OCI-LY3 (cell line): Measurements from ENCODE around the gene VLDLR.

Experiments used
- H2AFZ ChIP-seq: fragments of 200-600, 300-600 bp; shearing (Covaris generic); 2 replicates; pipeline ENCODE4 v1.6.0; 2014; ENCODE audit warnings: antibody characterized with exemption, low read depth, low read length
- H3K27ac ChIP-seq: fragments of 200-600, 300-600 bp; sonication (generic); 2 replicates; pipeline ENCODE4 v1.5.1; 2014; ENCODE audit warnings: mild to moderate bottlenecking, low read length, moderate library complexity, mixed read lengths
- H3K27me3 ChIP-seq: fragments of 200-600, 300-600 bp; sonication (generic); 2 replicates; pipeline ENCODE4 v1.6.1; 2014; ENCODE audit warnings: low read depth, low read length, mixed read lengths
- H3K36me3 ChIP-seq: fragments of 200-600, 300-600 bp; sonication (generic); replicated peaks from 2 replicates; pipeline ENCODE3; 2014; ENCODE audit warnings: low read depth, low read length, mixed read lengths
- H3K4me1 ChIP-seq: fragments of 300-600, 200-600 bp; sonication (generic); 2 replicates; pipeline ENCODE4 v1.6.1; 2014; ENCODE audit warnings: low read length, mixed read lengths
- H3K4me2 ChIP-seq: fragments of 200-600, 300-600 bp; sonication (generic); 2 replicates; pipeline ENCODE4 v1.6.1; 2014; ENCODE audit warnings: low read length, mixed read lengths
- H3K4me3 ChIP-seq: fragments of 300-600, 200-600 bp; sonication (generic); 2 replicates; pipeline ENCODE4 v1.5.1; 2014; ENCODE audit warnings: antibody characterized with exemption, mild to moderate bottlenecking, low read length, moderate library complexity
- H3K79me2 ChIP-seq: fragments of 300-600, 200-600 bp; shearing (Covaris generic); 2 replicates; pipeline ENCODE4 v1.6.1; 2014; ENCODE audit warnings: mild to moderate bottlenecking, low read length, mixed read lengths
- H3K9ac ChIP-seq: fragments of 300-600, 200-600 bp; shearing (Covaris generic); 2 replicates; pipeline ENCODE4 v1.6.0; 2014; ENCODE audit warnings: mild to moderate bottlenecking, low read length, moderate library complexity
- H3K9me3 ChIP-seq: fragments of 200-600, 300-600 bp; shearing (Covaris generic); 2 replicates; pipeline ENCODE4 v1.6.1; 2014; ENCODE audit warnings: low read length, mixed read lengths; ENCODE audit not compliant: insufficient read depth
- H4K20me1 ChIP-seq: fragments of 200-600, 300-600 bp; sonication (generic); 2 replicates; pipeline ENCODE4 v1.6.1; 2016; ENCODE audit warnings: low read length, mixed read lengths; ENCODE audit not compliant: insufficient read depth
- EZH2phosphoT487 ChIP-seq: fragments of 200-600 bp; shearing (Covaris generic); IDR thresholded peaks from 2 replicates; pipeline ENCODE4 v1.6.1; 2018; ENCODE audit warnings: antibody characterized with exemption, mixed run types, low read depth
- TF ChIP-seq, protein P1 (sequence below): fragments of 200-600, 300-600 bp; sonication (generic); IDR thresholded peaks from 2 replicates; pipeline ENCODE4 v1.5.1; 2014; ENCODE audit warnings: antibody characterized with exemption, low read length, low read depth

VLDLR gene

DNA sequence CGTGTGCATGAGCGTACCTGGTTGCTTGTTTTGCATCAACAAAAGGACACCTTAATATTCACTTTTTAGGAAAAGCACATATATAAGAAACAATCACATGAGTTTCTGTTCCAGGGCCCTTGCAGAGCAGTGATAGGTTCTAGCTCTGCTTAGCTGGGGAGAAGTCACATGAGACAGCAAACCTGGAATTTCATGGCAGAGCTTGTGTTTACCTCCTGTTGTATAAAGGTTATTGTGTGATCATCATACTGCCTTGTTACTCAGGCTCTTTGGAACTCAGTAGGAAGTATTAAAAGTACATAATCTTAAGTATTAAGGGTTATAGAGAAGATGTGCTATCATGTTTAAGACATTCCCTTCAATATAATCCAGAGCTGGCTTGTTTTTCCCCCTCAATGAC lies 18.0 kb upstream of the VLDLR start:
- Histone ChIP-seq H2AFZ (no peak overlapping the region), H3K36me3 (no peaks in the 10 kb centered on the region), H3K4me3 (no peak overlapping the region), H3K9ac (no peak overlapping the region), H4K20me1 (no peaks in the 10 kb centered on the region), H3K4me1 (peaks cover 30% of the 10 kb centered on the region), H3K9me3 (no peaks in the 10 kb centered on the region), H3K79me2 (no peaks in the 10 kb centered on the region), H3K4me2 (no peak overlapping the region), H3K27me3 (peaks cover 30% of the 10 kb centered on the region; the same call in 1 of the 2 replicates), H3K27ac (no peak overlapping the region)
- no peak for TF ChIP-seq EZH2phosphoT487
- TF ChIP-seq, protein P1, sequence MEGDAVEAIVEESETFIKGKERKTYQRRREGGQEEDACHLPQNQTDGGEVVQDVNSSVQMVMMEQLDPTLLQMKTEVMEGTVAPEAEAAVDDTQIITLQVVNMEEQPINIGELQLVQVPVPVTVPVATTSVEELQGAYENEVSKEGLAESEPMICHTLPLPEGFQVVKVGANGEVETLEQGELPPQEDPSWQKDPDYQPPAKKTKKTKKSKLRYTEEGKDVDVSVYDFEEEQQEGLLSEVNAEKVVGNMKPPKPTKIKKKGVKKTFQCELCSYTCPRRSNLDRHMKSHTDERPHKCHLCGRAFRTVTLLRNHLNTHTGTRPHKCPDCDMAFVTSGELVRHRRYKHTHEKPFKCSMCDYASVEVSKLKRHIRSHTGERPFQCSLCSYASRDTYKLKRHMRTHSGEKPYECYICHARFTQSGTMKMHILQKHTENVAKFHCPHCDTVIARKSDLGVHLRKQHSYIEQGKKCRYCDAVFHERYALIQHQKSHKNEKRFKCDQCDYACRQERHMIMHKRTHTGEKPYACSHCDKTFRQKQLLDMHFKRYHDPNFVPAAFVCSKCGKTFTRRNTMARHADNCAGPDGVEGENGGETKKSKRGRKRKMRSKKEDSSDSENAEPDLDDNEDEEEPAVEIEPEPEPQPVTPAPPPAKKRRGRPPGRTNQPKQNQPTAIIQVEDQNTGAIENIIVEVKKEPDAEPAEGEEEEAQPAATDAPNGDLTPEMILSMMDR: no peak

- no peak overlapping the region for H3K27ac ChIP-seq
- peaks cover 30% of the 10 kb centered on the region for H3K4me1 ChIP-seq
- no peaks in the 10 kb centered on the region for H3K36me3 ChIP-seq
- H3K4me2 ChIP-seq: no peak overlapping the region
- H3K9ac ChIP-seq: no peak overlapping the region
- H3K27me3 ChIP-seq: peaks cover 17% of the 10 kb centered on the region; the same call in 1 of the 2 replicates
- no peaks in the 10 kb centered on the region for H4K20me1 ChIP-seq
- TF ChIP-seq, protein P1: no peak
- no peak for TF ChIP-seq EZH2phosphoT487
- H3K79me2 ChIP-seq: no peaks in the 10 kb centered on the region
- no peaks in the 10 kb centered on the region for H3K9me3 ChIP-seq
- H3K4me3 ChIP-seq: no peak overlapping the region
- H2AFZ ChIP-seq: no peak overlapping the region
Measured at GRCh38 chr9:2605246-2605645, 16.3 kb upstream of the VLDLR start.

DNA sequence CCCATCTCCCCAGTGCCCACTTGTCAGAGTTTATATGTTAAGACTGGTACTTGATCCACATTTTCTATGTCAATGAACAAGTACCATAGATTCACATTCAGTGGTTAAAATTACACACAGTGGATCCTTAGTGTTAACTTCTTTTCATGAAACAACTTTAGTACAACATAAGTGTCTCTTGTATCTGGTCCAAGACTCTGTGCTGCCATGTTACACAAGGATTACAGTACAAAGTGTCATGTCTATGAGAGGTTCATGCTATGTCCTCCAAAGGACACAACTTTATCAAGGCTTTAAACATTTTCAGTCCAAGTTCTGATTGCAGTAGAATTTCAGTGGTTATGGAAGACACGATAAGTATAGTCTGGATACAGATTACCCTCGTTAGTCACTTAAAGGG lies 13.3 kb upstream of the VLDLR start:
- Histone ChIP-seq H3K9ac (no peak overlapping the region), H3K4me2 (no peak overlapping the region), H3K27me3 (peaks cover 21% of the 10 kb centered on the region; the same call in 1 of the 2 replicates), H3K79me2 (no peaks in the 10 kb centered on the region), H4K20me1 (no peaks in the 10 kb centered on the region), H2AFZ (no peak overlapping the region), H3K4me1 (peaks cover 4% of the 10 kb centered on the region), H3K9me3 (no peaks in the 10 kb centered on the region), H3K27ac (no peak overlapping the region), H3K4me3 (no peak overlapping the region), H3K36me3 (no peaks in the 10 kb centered on the region)
- TF ChIP-seq, protein P1: no peak
- TF ChIP-seq EZH2phosphoT487: no peak

DNA sequence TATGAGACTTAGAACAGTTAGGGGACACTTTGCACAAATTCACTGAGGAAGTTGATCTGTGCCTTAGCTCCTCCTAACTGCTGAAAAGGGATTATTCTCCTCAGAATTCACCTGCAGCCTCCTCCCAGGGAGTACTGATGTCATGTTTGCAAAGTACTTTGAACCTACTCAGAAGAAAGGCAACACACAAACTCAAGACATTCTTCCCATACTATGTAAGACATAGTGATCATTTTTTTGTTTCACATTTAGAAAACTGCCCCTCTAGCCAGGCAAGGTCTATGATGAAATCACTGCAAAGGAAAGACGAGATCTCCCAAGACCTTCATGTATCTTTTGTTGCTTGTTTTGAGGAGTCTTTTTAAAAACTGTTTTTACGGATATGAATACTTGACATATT lies 10.6 kb upstream of the VLDLR start:
- H3K36me3 ChIP-seq: no peaks in the 10 kb centered on the region
- no peak overlapping the region for H3K9ac ChIP-seq
- TF ChIP-seq EZH2phosphoT487: no peak
- TF ChIP-seq, protein P1: no peak
- no peak overlapping the region for H2AFZ ChIP-seq
- peaks cover 21% of the 10 kb centered on the region; the same call in 1 of the 2 replicates for H3K27me3 ChIP-seq
- H3K27ac ChIP-seq: no peak overlapping the region
- H3K4me2 ChIP-seq: no peak overlapping the region
- peaks cover 1% of the 10 kb centered on the region for H3K4me1 ChIP-seq
- H4K20me1 ChIP-seq: no peaks in the 10 kb centered on the region
- no peak overlapping the region for H3K4me3 ChIP-seq
- no peaks in the 10 kb centered on the region for H3K79me2 ChIP-seq
- no peaks in the 10 kb centered on the region for H3K9me3 ChIP-seq
